Naive thymus-derived CD8-positive, alpha-beta T cell (primary cell): ENCODE results near the gene AVPR1B. TPM values are rescaled to one million over a fixed set of nuclear protein-coding genes. Genes with fewer than 3 reads are reported as not detected.
"Not testable (repeated sequence)": the region's sequence is repeated elsewhere in the genome, so short reads cannot be mapped to it uniquely, and the experiment has no call there.

ENCODE experiments used
- ATAC-seq, 2 donors: fragments of 150-1000 bp; cut with Tn5 transposase in 1 of 2; sonication (Bioruptor Pico), chemical (Tn5 transposase) in 1 of 2; 1 replicate in 1 of 2; 2 replicates in 1 of 2; pipeline ENCODE4 v1.10.0; 2021; ENCODE audit warnings: mild to moderate bottlenecking in 2 of 2, moderate library complexity in 2 of 2
- POLR2A ChIA-PET: fragments of 350-600 bp; sonication (Branson Sonifier 250); formaldehyde crosslinking; loops from one replicate; lab custom pipeline; 2021; ENCODE audit warnings: antibody characterized with exemption; lab: Charles Lee
- DNase-seq, 10 donors: peaks; one replicate each; pipeline versions ENCODE4 v3.0.0 to v3.0.0-alpha.2; 2020 to 2022
- H3K27ac Mint-ChIP-seq, 10 donors: one replicate each; pipeline ENCODE4 v1.8.0; 2020 to 2022; ENCODE audit warnings: mild to moderate bottlenecking in 10 of 10, mixed read lengths in 10 of 10, moderate library complexity in 4 of 10, inconsistent platforms in 1 of 10
- H3K27me3 Mint-ChIP-seq, 5 donors: one replicate each; pipeline ENCODE4 v1.8.0; 2021 to 2022; ENCODE audit warnings: mixed read lengths in 5 of 5
- H3K36me3 Mint-ChIP-seq, 3 donors: one replicate each; pipeline ENCODE4 v1.8.0; 2020 to 2022; ENCODE audit warnings: mixed read lengths in 3 of 3, mild to moderate bottlenecking in 2 of 3, inconsistent platforms in 1 of 3
- H3K4me1 Mint-ChIP-seq, 4 donors: one replicate each; pipeline ENCODE4 v1.8.0; 2021 to 2022; ENCODE audit warnings: mixed read lengths in 4 of 4
- H3K4me3 Mint-ChIP-seq, 10 donors: one replicate each; pipeline ENCODE4 v1.8.0; 2020 to 2022; ENCODE audit warnings: mild to moderate bottlenecking in 10 of 10, mixed read lengths in 10 of 10, moderate library complexity in 6 of 10, inconsistent platforms in 1 of 10
- H3K9me3 Mint-ChIP-seq, 9 donors: one replicate each; pipeline ENCODE4 v1.8.0; 2020 to 2022; ENCODE audit warnings: mixed read lengths in 9 of 9, mild to moderate bottlenecking in 3 of 9, inconsistent platforms in 1 of 9, moderate library complexity in 1 of 9
- polyA plus RNA-seq, 3 donors: library from polyadenylated mRNA; unstranded; fragments of 300-500 nt; fragmentation: Illumina TruSeq; gene quantifications; one replicate each; pipeline ENCODE4 v1.2.3, GENCODE V29; 2021
- total RNA-seq, 8 experiments: library from RNA in 2 of 8; stranded (reverse) in 2 of 8; gene quantifications; one replicate each; pipeline ENCODE4 v1.2.3 and lab custom pipeline; 2021 to 2026

The AVPR1B gene
- total and polyA plus RNA-seq, 5 experiments from 2014 or later: not detected

DNA sequence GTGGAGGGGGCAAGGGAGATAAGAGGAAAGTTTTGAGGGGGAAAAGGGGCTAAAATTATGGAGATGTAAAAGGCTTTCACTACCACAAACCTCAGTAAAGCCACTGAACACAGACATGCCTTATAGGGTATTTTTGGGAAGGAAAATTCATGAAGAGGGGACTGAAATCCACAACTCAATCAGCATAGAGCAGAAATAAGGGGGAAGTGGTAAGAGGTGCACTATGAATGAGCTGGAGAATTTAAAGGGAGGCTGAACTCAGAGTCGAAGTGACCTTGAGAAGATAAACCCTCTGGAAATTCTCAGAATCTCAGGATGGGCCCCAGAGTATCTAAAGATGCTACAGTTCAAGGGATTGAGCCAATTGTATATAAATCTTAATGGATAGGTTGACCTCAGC, 48.9 kb downstream of the AVPR1B start:
- no peak for DNase-seq
- no peaks in the 10 kb centered on the region for H3K9me3 Mint-ChIP-seq
- H3K4me1 Mint-ChIP-seq: peaks cover 5 to 24% (median 11%) of the 10 kb centered on the region in 4 donors
- no peak for ATAC-seq
- H3K4me3 Mint-ChIP-seq: no peak overlapping the region
- peak overlapping the region in 1 of 10 donors; percentile 28 for H3K27ac Mint-ChIP-seq
- H3K27me3 Mint-ChIP-seq: peaks cover 0 to 2% (median 0%) of the 10 kb centered on the region in 5 donors
- no peaks in the 10 kb centered on the region for H3K36me3 Mint-ChIP-seq
- POLR2A ChIA-PET: no interaction called here

DNA sequence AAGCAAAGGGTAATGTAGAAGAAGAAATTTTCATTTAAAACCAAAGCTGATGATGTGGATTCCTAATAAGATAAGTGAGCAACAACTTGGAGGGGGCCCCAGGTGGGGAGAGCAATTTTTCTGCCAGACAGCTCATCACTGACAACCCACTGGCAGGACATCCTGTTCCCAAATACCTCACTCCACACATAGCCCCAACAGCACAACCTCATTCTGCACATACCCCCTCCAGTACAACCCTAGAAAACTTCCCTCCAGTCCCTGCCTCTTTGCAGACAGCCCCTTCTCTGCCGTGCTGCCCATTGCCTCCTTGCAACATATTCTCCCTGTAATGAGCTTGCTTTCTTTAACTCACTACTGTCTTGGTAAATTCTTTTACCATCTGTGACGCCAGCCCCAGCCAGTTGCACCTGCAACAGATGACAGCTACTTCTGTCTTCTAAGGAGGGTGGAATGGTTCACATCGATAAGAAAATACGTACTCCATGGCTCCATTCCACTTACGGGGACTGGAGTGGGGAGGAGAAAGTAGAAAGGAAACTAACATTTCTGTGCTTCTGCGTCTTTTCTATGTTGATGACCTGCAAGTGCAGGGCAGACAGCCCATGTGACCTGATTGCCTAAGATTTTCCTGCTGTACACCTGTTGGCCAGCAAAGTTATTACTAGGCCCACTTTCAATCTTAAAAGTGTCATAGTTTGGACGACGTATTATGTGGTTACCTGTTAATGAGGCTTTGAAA, 49.5 kb downstream of the AVPR1B start:
- H3K4me1 Mint-ChIP-seq: peaks cover 5 to 24% (median 11%) of the 10 kb centered on the region in 4 donors
- H3K36me3 Mint-ChIP-seq: peaks cover 0 to 4% (median 0%) of the 10 kb centered on the region in 3 donors
- peak overlapping the region in 4 of 10 donors; percentile 28 to 55 (median 30) for H3K27ac Mint-ChIP-seq
- ATAC-seq: no peak
- peaks cover 0 to 3% (median 0%) of the 10 kb centered on the region in 5 donors for H3K27me3 Mint-ChIP-seq
- peaks cover 0 to 5% (median 2%) of the 10 kb centered on the region in 9 donors for H3K9me3 Mint-ChIP-seq
- POLR2A ChIA-PET: no interaction called here
- DNase-seq: no peak
- peak overlapping the region in 1 of 10 donors; percentile 8 for H3K4me3 Mint-ChIP-seq

DNA sequence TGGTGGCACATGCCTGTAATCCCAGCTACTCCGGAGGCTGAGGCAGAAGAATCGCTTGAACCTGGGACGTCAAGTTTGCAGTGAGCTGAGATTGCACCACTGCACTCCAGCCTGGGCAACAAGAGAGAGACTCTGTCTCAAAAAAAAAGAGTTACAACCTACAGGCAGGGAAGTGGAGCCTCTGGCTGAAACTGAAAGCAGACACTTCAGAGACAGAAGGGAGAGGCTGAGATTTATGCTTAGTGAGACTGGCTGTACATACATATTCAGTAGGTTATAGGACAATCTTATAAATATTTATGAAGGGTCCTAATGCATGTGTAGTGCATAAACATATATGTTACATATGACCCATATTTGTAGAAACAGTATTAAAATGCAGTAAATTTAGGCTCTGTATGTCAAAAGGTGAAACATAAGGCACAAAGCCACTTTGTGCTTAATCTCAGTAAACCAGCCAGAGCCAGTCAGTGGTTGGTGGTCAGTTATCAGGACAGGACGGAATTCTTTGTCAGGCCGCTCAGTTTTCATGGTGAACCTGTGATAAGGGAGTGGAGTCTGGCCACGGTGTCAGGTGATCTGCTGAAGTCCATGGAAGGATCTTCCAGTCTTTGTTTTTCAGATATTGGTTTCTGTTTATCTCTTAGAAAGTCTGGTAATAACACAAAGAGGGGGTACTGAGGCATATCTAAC, 50.6 kb downstream of the AVPR1B start:
- POLR2A ChIA-PET: no interaction called here
- Mint-ChIP-seq H3K4me1 (peaks cover 5 to 24% (median 11%) of the 10 kb centered on the region in 4 donors), H3K9me3 (peaks cover 0 to 5% (median 2%) of the 10 kb centered on the region in 9 donors), H3K27ac (no peak overlapping the region), H3K4me3 (no peak overlapping the region), H3K36me3 (peaks cover 0 to 4% (median 0%) of the 10 kb centered on the region in 3 donors), H3K27me3 (peaks cover 0 to 3% (median 0%) of the 10 kb centered on the region in 5 donors)
- DNase-seq (no peak), ATAC-seq (peak in 1 of 2 donors; percentile 33)

DNA sequence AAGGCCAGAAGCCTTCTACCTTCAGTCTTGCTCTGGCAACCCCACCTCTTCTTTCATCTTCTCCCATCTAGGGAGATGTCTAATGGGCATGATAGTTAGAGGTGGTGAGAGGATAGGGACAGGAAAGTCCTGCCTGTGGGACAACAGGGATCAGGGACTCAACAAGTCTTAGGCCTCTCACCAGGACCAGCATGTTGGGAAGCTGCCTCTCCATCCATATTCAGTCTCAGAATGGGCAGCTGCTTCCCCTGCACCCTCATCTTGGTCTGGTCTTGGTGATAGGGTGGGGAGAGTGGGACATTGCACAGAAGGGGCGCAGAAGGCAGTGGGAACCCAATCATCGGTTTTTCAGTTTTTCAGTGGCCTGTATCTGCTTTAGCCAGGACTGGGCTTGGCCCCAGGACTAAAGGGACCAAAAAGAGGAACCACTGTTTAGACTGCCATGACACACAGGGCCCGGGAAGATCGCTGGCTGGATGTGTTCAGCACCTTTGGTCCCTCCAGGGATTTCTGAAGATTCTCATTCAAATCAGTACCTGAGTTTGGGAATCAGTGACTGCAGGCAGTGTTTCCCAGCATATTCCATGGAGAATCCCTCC, 51.5 kb downstream of the AVPR1B start:
- DNase-seq (no peak), ATAC-seq (no peak)
- Mint-ChIP-seq H3K9me3 (peaks cover 0 to 5% (median 2%) of the 10 kb centered on the region in 9 donors), H3K27me3 (peaks cover 0 to 3% (median 0%) of the 10 kb centered on the region in 5 donors), H3K36me3 (peaks cover 0 to 4% (median 0%) of the 10 kb centered on the region in 3 donors), H3K4me3 (no peak overlapping the region), H3K4me1 (peaks cover 5 to 24% (median 11%) of the 10 kb centered on the region in 4 donors), H3K27ac (no peak overlapping the region)
- POLR2A ChIA-PET: no interaction called here

DNA sequence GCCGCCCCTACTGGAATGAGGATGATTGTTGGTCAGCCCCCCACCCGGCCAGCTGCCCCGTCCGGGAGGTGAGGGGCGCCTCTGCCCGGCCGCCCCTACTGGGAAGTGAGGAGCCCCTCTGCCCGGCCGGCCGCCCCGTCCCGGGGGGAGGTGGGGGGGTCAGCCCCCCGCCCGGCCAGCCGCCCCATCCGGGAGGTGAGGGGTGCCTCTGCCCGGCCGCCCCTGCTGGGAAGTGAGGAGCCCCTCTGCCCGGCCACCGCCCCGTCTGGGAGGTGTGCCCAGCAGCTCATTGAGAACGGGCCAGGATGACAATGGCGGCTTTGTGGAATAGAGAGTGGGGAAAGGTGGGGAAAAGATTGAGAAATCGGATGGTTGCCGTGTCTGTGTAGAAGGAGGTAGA, 52.7 kb downstream of the AVPR1B start:
- H3K9me3 Mint-ChIP-seq, H3K36me3 Mint-ChIP-seq, POLR2A ChIA-PET, H3K4me3 Mint-ChIP-seq, DNase-seq, H3K27ac Mint-ChIP-seq, H3K27me3 Mint-ChIP-seq, ATAC-seq: not testable (repeated sequence)
- peaks cover 5 to 26% (median 12%) of the 10 kb centered on the region in 4 donors for H3K4me1 Mint-ChIP-seq

DNA sequence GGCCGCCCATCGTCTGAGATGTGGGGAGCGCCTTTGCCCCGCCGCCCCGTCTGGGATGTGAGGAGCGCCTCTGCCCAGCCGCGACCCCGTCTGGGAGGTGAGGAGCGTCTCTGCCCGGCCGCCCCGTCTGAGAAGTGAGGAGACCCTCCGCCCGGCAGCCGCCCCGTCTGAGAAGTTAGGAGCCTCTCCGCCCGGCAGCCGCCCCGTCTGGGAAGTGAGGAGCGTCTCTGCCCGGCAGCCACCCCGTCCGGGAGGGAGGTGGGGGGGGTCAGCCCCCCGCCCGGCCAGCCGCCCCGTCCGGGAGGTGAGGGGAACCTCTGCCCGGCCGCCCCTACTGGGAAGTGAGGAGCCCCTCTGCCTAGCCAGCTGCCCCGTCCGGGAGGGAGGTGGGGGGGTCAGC, 53.2 kb downstream of the AVPR1B start:
- H3K27ac Mint-ChIP-seq, H3K4me3 Mint-ChIP-seq, DNase-seq, ATAC-seq, H3K9me3 Mint-ChIP-seq, H3K36me3 Mint-ChIP-seq, POLR2A ChIA-PET, H3K27me3 Mint-ChIP-seq: not testable (repeated sequence)
- peaks cover 5 to 26% (median 12%) of the 10 kb centered on the region in 4 donors for H3K4me1 Mint-ChIP-seq

DNA sequence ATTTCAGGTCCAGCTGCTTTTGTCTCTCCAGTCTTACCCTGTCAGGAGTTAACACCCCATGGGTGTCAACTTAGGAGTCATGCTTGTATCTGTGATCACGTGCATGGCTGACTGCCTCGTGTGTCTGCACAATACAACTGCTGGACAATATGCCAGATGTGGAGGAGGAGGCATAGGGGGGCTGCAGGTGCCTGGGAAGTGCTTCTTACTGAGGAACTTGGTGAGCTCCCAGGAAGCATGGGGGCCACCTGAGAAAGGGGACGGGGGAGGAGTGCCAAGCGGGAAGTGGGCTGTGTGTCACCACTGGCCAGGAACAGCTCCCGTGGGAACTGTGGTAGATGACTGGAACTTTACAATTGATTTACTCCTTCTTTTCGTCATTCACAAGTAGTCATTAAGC, 54.7 kb downstream of the AVPR1B start:
- Mint-ChIP-seq H3K36me3 (peaks cover 0 to 4% (median 0%) of the 10 kb centered on the region in 3 donors), H3K4me1 (peaks cover 0 to 17% (median 7%) of the 10 kb centered on the region in 4 donors), H3K27me3 (peaks cover 0 to 10% (median 0%) of the 10 kb centered on the region in 5 donors), H3K4me3 (no peak overlapping the region), H3K9me3 (peaks cover 0 to 5% (median 2%) of the 10 kb centered on the region in 9 donors), H3K27ac (no peak overlapping the region)
- POLR2A ChIA-PET: no interaction called here
- DNase-seq: no peak
- no peak for ATAC-seq

DNA sequence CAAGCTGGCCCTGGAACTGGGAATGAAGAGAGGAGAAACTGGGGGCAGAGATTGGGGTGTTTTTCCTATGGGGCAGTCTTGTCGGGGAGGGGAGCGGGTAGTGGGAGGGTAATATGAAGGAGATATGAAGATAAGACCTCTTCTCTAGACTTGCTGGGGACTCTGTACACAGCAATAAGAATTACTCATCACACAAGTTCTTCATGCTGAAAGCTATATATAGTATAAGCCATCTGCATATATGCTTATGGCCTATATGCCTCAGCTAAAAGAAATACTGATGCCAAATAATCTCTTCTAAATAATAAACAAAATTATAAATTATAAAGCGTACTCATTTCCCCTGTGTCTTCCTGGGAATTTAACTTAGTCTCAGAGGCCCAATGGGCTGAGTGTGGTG, 56.3 kb downstream of the AVPR1B start:
- POLR2A ChIA-PET: no interaction called here
- H3K27me3 Mint-ChIP-seq: peaks cover 0 to 10% (median 0%) of the 10 kb centered on the region in 5 donors
- ATAC-seq (no peak), DNase-seq (no peak)
- H3K36me3 Mint-ChIP-seq: peaks cover 0 to 4% (median 0%) of the 10 kb centered on the region in 3 donors
- peaks cover 0 to 5% (median 2%) of the 10 kb centered on the region in 9 donors for H3K9me3 Mint-ChIP-seq
- H3K4me3 Mint-ChIP-seq: no peak overlapping the region
- H3K27ac Mint-ChIP-seq: no peak overlapping the region
- peaks cover 0 to 6% (median under 1%) of the 10 kb centered on the region in 4 donors for H3K4me1 Mint-ChIP-seq

Other genes starting within 250 kb of the AVPR1B start
- not detected for gene SLC26A9, start 173.9 kb downstream of the AVPR1B start, total RNA-seq
- not detected for gene SLC26A9, start 173.9 kb downstream of the AVPR1B start, polyA plus RNA-seq
- not detected for gene RAB7B, start 114.0 kb downstream of the AVPR1B start, total RNA-seq
- gene RAB7B, start 114.0 kb downstream of the AVPR1B start, polyA plus RNA-seq: not detected
- not detected for gene CTSE, start 93.5 kb downstream of the AVPR1B start, total RNA-seq
- not detected for gene CTSE, start 93.5 kb downstream of the AVPR1B start, polyA plus RNA-seq
- under 1 TPM in 1 of 2 experiments, not detected in 1; 0.52 TPM for gene RHEX, start 64.2 kb downstream of the AVPR1B start, total RNA-seq
- not detected for gene RHEX, start 64.2 kb downstream of the AVPR1B start, polyA plus RNA-seq
- 1 to 10 TPM in 1 of 2 experiments, not detected in 1; 1.1 TPM for gene FAM72A, start 85.5 kb upstream of the AVPR1B start, total RNA-seq
- under 1 TPM in 2 of 3 donors, not detected in 1; 0.28 to 0.38 TPM for gene FAM72A, start 85.5 kb upstream of the AVPR1B start, polyA plus RNA-seq
- 10 to 100 TPM; 24.4 to 33.0 TPM for gene SRGAP2, start 86.2 kb upstream of the AVPR1B start, total RNA-seq
- 10 to 100 TPM in 1 of 3 donors, 1 to 10 TPM in 2; 3.9 to 10.1 (median 4.5) TPM for gene SRGAP2, start 86.2 kb upstream of the AVPR1B start, polyA plus RNA-seq